Measurements from ENCODE around the gene TET1.
A peak's percentile ranks its signal among the peaks of the same experiment; 100 is the strongest.
"Not testable (repeated sequence)": the region's sequence is repeated elsewhere in the genome, so short reads cannot be mapped to it uniquely, and the experiment has no call there.

TET1 gene

GRCh38 chr10:68564712-68565111 lies 4.6 kb downstream of the TET1 start:
- DNase-seq (ENCODE audit: low spot score) = no peak

GRCh38 chr10:68565658-68566057 lies 5.5 kb downstream of the TET1 start:
- no peak for DNase-seq (ENCODE audit: low spot score)

DNA sequence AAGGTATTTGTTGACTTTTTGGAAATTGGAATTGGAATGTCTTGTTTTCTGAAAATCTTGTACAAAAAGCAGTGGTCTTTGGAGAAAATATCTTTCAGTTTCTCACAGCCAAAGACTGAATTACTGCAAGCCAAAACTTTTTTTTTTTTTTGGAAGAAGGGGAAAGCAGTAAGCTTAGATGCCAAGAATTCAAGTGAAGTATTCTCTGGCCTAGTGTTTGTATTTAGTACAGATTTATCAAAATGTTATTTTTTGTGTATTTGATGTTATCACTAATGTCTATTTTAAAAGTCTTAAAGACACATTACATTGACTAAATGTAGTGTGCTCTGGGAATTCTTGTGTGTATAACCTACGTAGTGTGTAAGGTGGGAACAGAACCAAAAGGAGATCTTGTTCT lies 6.2 kb downstream of the TET1 start:
- no peak for DNase-seq (ENCODE audit: low spot score)

DNA sequence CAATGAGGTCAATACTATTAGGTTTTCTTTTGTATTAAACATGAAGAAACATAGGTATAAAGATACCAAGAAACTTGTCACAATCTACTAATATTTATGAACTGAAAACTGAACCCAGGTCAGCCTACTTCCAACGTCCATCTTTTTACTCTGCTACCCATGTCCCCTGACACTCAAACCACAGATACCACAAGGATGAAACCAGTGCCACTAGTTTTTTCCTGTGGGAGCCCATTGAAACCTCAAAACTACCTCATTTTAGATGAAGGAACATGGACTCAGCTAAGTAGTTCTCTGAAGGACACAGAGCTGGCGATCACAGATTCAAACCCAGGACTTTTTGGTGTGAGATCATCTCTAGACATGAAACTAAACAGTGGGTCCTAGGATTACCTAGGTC lies 6.8 kb downstream of the TET1 start:
- no peak for DNase-seq (ENCODE audit: low spot score)

DNA sequence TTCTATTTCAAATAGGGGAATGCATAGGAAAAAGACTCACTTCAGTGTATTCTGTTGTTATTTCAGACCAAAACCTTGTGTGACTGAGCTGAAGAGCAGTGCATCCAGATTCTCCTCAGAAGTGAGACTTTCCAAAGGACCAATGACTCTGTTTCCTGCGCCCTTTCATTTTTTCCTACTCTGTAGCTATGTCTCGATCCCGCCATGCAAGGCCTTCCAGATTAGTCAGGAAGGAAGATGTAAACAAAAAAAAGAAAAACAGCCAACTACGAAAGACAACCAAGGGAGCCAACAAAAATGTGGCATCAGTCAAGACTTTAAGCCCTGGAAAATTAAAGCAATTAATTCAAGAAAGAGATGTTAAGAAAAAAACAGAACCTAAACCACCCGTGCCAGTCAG lies 12.0 kb downstream of the TET1 start:
- DNase-seq (ENCODE audit: low spot score) = peak; percentile 57

GRCh38 chr10:68574051-68574450 lies 13.9 kb downstream of the TET1 start:
- no peak for DNase-seq (ENCODE audit: low spot score)

DNA sequence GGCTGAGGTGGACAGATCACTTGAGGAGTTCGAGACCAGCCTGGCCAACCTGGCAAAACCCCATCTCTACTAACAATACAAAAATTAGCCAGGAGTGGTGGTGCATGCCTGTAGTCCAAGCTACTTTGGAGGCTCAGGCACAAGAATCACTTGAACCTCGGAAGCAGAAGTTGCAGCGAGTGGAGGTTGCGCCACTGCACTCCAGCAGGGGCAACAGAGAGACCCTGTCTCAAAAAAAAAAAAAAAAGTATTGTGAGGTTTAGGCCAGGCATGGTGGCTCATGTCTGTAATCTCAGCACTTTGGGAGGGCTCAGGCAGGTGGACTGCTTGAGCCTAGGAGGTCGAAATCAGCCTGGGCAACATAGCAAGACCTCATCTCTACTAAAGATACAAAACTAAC lies 16.0 kb downstream of the TET1 start:
- DNase-seq (ENCODE audit: low spot score) = no peak

GRCh38 chr10:68578974-68579373 lies 18.8 kb downstream of the TET1 start:
- DNase-seq (ENCODE audit: low spot score) = no peak

DNA sequence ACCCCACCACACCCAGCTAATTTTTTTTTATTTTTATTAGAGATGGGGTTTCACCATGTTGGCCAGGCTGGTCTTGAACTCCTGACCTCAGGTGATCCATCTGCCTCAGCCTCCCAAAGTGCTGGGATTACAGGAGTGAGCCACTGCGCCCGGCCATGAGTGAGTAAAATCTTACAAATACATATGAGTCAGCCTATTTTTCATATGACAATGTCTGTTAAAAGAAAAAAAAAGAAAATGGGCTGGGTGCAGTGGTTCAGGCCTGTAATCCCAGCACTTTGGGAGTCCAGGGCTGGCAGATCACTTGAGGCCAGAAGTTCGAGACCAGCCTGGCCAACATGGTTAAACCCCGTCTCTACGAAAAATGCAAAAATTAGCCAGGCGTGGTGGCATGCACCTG lies 24.1 kb downstream of the TET1 start:
- not testable (repeated sequence) for DNase-seq (ENCODE audit: low spot score)

- no peak for DNase-seq (ENCODE audit: low spot score)
These were observed 26.6 kb downstream of the TET1 start for GRCh38 chr10:68586606-68587305.

DNA sequence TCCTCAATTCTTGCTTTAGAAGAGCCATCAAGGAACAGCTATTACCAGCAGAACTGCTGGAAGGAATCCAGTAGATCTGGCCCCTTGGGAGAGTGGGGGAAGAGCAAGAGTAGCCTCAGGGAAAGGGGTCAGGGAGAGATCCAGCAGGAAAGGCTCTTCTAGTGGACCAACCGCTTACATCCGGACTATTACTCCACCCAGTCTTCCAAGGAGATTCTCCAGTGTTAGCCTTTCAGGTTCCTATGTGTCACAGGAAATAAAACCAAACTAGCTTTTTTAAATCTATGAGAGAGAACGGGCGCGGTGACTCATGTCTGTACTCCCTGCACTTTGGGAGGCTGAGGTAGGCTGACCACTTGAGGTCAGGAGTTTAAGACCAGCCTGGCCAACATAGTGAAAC lies 34.3 kb downstream of the TET1 start:
- DNase-seq (ENCODE audit: low spot score) = no peak

GRCh38 chr10:68595513-68595912 lies 35.4 kb downstream of the TET1 start:
- DNase-seq (ENCODE audit: low spot score) = no peak

DNA sequence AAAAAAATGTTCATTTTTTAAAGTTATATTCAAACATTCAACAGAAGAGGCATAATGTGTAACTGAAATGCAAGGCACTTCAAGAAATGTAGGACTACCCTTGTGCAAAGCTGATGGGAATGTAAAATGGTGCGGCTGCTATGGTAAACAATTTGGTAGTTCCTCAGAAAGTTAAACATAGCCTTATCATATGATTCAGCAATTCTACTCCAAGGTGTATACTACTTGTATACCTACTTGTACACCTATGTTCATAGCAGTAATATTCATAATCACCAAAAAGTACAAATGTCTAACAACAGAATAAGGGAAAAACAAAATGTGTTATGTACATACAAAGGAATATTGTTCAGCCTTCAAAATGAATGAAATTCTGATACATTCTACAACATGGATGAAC lies 37.3 kb downstream of the TET1 start:
- no peak for DNase-seq (ENCODE audit: low spot score)

DNA sequence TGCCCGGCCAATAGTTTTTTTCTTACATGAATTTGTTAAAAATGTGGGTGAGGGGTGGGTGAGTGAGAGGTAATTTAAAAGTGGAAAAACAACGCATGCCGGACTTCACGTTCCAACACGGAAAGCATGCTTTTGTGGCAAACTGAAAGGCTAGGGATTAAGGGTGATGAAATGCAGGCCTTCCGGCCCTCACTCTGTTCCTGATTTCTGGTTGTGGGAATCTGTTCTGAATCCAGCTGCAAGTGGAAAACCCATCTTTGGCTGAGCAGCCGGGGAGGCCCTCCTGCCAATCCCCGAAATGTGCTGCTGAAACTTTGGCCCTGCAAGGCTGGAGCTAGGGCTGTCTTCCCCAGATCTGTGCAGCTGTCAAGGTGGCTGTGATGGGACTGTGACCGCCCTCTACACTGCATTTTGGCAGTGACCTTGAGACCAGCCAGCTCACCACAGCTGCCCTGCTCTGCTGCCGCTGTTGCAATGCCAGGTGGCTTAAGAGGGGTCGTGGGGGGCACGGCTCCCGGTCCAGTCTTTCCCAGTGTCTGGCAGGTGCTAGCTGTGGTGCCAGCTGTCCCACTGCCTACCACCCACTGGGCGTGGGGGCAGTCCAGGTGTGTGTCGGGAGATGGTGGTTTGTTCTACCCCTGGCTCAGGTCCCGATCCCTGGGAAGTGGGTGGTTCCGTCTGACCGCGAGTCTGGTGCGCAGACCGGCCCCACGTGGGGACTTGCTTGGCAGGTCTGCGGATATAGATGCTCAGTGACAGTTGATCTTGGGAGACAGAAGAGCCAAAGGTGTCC lies 39.0 kb downstream of the TET1 start:
- peak; percentile 44 for DNase-seq (ENCODE audit: low spot score)

GRCh38 chr10:68599771-68600040 lies 39.6 kb downstream of the TET1 start:
- DNase-seq (ENCODE audit: low spot score) = no peak

DNA sequence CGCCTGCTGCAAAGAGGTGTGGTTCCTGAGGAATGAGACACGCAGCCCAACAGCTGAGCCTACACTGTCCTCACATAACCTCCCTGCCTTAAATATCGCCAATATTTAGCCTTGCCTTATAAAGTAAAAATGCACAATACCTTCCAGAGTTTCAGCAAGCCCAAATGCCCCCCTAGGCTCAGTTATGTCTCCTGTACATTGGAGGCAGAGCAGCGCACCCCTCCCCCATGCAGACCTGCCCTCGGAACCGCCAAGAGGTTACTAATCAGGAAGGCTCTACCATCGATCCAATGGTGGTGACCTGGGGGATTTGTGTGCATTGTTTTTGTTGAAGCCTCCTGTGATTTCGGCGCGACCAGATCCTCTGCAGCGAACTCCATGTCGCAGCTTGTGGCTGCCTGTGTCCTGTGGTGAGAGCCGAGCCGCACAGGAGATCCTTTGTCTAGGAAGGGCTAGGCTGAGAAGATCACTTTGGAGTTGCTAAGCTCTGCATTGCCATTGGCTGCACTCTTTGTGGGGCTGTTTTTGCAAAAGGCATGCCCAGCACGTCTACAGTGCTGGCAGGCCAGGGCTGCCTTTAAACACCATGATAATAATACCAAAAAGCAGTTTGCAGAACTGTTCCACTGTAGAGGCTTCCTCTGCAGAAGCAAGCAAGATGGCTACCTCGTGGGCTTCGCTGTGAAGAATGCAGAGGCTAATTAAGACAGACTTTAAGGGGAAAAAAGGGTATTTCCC lies 40.1 kb downstream of the TET1 start:
- DNase-seq (ENCODE audit: low spot score) = peak; percentile 79

DNA sequence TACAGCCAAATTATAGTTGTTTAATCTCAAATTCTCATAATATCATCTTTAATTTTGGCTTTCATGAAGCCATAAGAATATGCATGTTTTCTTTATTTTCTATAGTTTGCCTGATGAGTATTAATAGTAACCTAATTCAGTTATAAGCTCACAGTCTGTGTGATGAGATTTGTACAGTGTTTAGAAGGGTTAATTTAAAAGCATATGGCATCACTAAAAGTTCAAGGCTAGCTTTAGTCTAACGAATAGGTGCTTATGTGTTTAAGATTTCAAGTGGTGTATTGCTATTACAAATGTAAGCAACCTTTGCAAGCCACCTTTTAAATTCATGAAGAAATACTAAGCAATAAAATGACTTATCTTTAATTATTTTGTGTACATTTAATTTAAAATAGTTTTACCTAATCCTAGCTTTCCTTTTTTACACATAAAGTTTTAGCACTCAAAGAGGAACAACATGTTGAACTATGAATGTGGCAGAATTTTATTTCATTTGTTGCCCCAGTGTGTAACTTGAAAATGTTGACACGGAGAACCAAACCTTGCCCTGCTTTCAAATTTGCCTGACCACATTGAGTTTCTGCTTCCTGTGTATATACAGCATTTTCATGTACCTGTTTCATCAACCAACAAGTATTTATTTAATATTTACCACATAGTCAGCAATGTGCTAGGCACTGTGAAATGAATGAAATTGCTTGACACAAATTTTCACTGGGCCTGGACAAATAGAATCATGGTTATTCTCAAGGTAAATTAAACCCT lies 41.5 kb downstream of the TET1 start:
- no peak for DNase-seq (ENCODE audit: low spot score)

DNA sequence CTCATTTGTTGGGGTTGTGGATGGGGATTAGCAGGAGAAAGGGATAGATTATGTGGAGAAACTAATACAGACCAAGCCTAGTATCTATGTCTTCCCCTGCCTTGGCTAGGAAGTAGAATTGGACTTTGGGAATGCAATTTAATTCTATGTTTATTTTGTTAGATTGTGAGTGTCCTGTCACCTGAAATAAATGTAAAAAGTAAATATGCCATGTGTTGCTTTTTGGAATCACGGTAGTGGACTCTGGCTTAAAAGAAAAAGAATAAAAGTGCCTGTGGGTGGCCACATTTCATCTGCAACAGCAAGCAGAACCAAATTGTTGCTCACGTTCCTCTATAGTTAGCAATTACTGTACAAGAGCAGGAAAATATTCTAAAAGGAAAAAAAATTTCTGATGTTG lies 42.3 kb downstream of the TET1 start:
- DNase-seq (ENCODE audit: low spot score) = no peak

DNA sequence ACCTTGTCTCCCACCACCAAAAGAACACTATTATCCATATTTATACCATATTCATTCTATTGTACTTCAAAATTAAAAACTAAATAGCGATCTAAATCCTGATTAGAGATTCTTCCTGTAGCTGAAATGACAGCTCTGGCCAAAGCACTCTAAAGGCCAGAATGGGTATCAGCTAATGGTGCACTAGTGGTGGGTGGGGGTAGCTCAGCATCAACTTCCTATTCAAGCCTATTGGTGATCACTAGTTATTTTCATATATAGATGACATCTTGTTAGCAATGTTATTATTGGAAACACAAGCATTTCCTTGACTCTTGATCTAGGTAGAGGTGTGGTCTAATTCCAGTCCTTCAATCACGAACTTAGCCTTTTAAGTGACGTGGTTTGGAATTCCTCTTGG lies 43.6 kb downstream of the TET1 start:
- no peak for DNase-seq (ENCODE audit: low spot score)

- no peak for DNase-seq (ENCODE audit: low spot score)
These were observed 44.3 kb downstream of the TET1 start for GRCh38 chr10:68604441-68604840.

GRCh38 chr10:68606918-68607317 lies 46.8 kb downstream of the TET1 start:
- DNase-seq (ENCODE audit: low spot score) = no peak

GRCh38 chr10:68610023-68610422 lies 49.9 kb downstream of the TET1 start:
- DNase-seq (ENCODE audit: low spot score) = not testable (repeated sequence)

DNA sequence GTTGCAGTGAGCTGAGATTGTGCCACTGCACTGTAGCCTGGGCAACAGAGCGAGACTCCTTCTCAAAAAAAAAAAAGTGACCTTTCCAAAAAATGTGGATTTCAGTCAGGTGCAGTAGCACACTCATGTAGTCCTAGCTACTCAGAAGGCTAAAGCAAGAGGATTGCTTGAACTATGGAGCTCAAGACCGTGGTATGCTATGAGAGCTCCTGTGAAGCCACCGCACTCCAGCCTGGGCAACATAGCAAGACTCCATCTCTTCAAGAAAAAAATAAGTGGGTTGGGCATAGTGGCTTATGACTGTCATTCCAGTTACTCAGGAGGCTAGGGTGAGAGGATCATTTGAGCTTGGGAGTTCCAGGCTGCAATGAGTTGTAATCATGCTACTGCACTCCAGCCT lies 51.1 kb downstream of the TET1 start:
- no peak for DNase-seq (ENCODE audit: low spot score)
